H9 (cell line): ENCODE data around the gene DAD1. TPM values are rescaled to one million over a fixed set of nuclear protein-coding genes. Genes with fewer than 3 reads are reported as not detected.
"Not testable (repeated sequence)": the region's sequence is repeated elsewhere in the genome, so short reads cannot be mapped to it uniquely, and the experiment has no call there.

Source experiments
- DNase-seq: peaks from one replicate; pipeline ENCODE4 v3.0.0-alpha.2; 2017
- H2AFZ ChIP-seq: one replicate; pipeline ENCODE4 v1.6.1; 2013; ENCODE audit warnings: mild to moderate bottlenecking, low read length, control low read depth, moderate library complexity
- H2AK5ac ChIP-seq: 2 replicates; pipeline ENCODE4 v1.6.1; 2013; ENCODE audit warnings: low read length, control low read depth, mixed read lengths; ENCODE audit not compliant: insufficient read length
- H2BK120ac ChIP-seq: one replicate; pipeline ENCODE4 v1.6.1; 2013; ENCODE audit warnings: low read depth, mild to moderate bottlenecking, low read length, control low read depth, inconsistent platforms; ENCODE audit not compliant: poor library complexity, severe bottlenecking
- H2BK12ac ChIP-seq: 2 replicates; pipeline ENCODE4 v1.6.1; 2013; ENCODE audit warnings: low read length, control low read depth, mixed read lengths, low read depth; ENCODE audit not compliant: insufficient read length
- H2BK15ac ChIP-seq: 2 replicates; pipeline ENCODE4 v1.6.1; 2013; ENCODE audit warnings: low read depth, low read length, control low read depth
- H2BK20ac ChIP-seq: one replicate; pipeline ENCODE4 v1.6.1; 2013; ENCODE audit warnings: low read depth, mild to moderate bottlenecking, low read length, control low read depth, inconsistent platforms; ENCODE audit not compliant: poor library complexity, severe bottlenecking
- H2BK5ac ChIP-seq: 2 replicates; pipeline ENCODE4 v1.6.1; 2013; ENCODE audit warnings: low read length, control low read depth, mixed read lengths; ENCODE audit not compliant: insufficient read length
- H3K14ac ChIP-seq: 2 replicates; pipeline ENCODE4 v1.6.1; 2013; ENCODE audit warnings: low read length, control low read depth; ENCODE audit not compliant: insufficient read depth
- H3K18ac ChIP-seq: 2 replicates; pipeline ENCODE4 v1.6.1; 2013; ENCODE audit warnings: low read depth, mild to moderate bottlenecking, mixed read lengths, low read length, control low read depth; ENCODE audit not compliant: insufficient read length
- H3K23ac ChIP-seq: 2 replicates; pipeline ENCODE4 v1.6.1; 2013; ENCODE audit warnings: low read length, control low read depth, mixed read lengths, low read depth; ENCODE audit not compliant: insufficient read length
- H3K23me2 ChIP-seq: 2 replicates; pipeline ENCODE4 v1.6.1; 2013; ENCODE audit warnings: low read depth, mild to moderate bottlenecking, mixed read lengths, low read length, control low read depth; ENCODE audit not compliant: insufficient read length, poor library complexity, severe bottlenecking
- H3K27ac ChIP-seq: 2 replicates; pipeline ENCODE4 v1.5.1; 2013; ENCODE audit warnings: low read length, control low read depth, mixed read lengths, low read depth; ENCODE audit not compliant: insufficient read length
- H3K27me3 ChIP-seq: 2 replicates; pipeline ENCODE4 v1.6.1; 2013; ENCODE audit warnings: low read length, control low read depth, inconsistent platforms; ENCODE audit not compliant: insufficient read depth
- H3K4ac ChIP-seq: 2 replicates; pipeline ENCODE4 v1.6.1; 2013; ENCODE audit warnings: low read depth, mild to moderate bottlenecking, control low read depth, inconsistent platforms, low read length, moderate library complexity
- H3K4me1 ChIP-seq: 2 replicates; pipeline ENCODE4 v1.6.1; 2013; ENCODE audit warnings: low read length, control low read depth, inconsistent platforms; ENCODE audit not compliant: insufficient read depth
- H3K4me2 ChIP-seq: 2 replicates; pipeline ENCODE4 v1.6.1; 2013; ENCODE audit warnings: low read length, control low read depth, mixed read lengths; ENCODE audit not compliant: insufficient read length, insufficient read depth
- H3K56ac ChIP-seq: 2 replicates; pipeline ENCODE4 v1.6.1; 2013; ENCODE audit warnings: low read depth, mild to moderate bottlenecking, mixed read lengths, low read length, control low read depth; ENCODE audit not compliant: insufficient read length
- H3K79me1 ChIP-seq: 2 replicates; pipeline ENCODE4 v1.6.1; 2013; ENCODE audit warnings: low read depth, mild to moderate bottlenecking, moderate library complexity, low read length, control low read depth, inconsistent platforms; ENCODE audit not compliant: insufficient read depth, poor library complexity, severe bottlenecking
- H3K79me2 ChIP-seq: 2 replicates; pipeline ENCODE4 v1.6.1; 2013; ENCODE audit warnings: low read length, control low read depth, inconsistent platforms; ENCODE audit not compliant: insufficient read depth
- H3K9ac ChIP-seq: 2 replicates; pipeline ENCODE4 v1.6.1; 2013; ENCODE audit warnings: low read length, control low read depth, mixed read lengths; ENCODE audit not compliant: insufficient read length; ENCODE audit errors: extremely low read depth
- H3K9me3 ChIP-seq: one replicate; pipeline ENCODE4 v1.6.1; 2013; ENCODE audit warnings: low read depth, low read length, inconsistent platforms; ENCODE audit not compliant: control insufficient read depth
- H3T11ph ChIP-seq: one replicate; pipeline ENCODE4 v1.6.1; 2013; ENCODE audit warnings: mild to moderate bottlenecking, low read length, control low read depth, inconsistent platforms
- H4K20me1 ChIP-seq: one replicate; pipeline ENCODE4 v1.6.1; 2013; ENCODE audit not compliant: control insufficient read depth, insufficient read length, insufficient read depth
- H4K5ac ChIP-seq: 2 replicates; pipeline ENCODE4 v1.6.1; 2013; ENCODE audit warnings: low read depth, mild to moderate bottlenecking, mixed read lengths, low read length, control low read depth; ENCODE audit not compliant: insufficient read length
- H4K8ac ChIP-seq: replicated peaks from 2 replicates; pipeline ENCODE4 v1.6.1; 2013; ENCODE audit warnings: low read length, control low read depth, mixed read lengths, low read depth; ENCODE audit not compliant: insufficient read length
- H4K91ac ChIP-seq: 2 replicates; pipeline ENCODE4 v1.6.1; 2013; ENCODE audit warnings: low read depth, mild to moderate bottlenecking, moderate library complexity, mixed read lengths, low read length, control low read depth; ENCODE audit not compliant: insufficient read length
- H3K27ac Mint-ChIP-seq, 3 experiments: 2 replicates in 2 of 3; 3 replicates in 1 of 3; pipeline ENCODE4 v1.8.0; 2020 to 2021; ENCODE audit warnings: mixed read lengths in 3 of 3, mild to moderate bottlenecking in 1 of 3, moderate library complexity in 1 of 3
- H3K27me3 Mint-ChIP-seq: 2 replicates; pipeline ENCODE4 v1.8.0; 2021; ENCODE audit warnings: low read depth, mild to moderate bottlenecking, moderate library complexity, mixed read lengths
- H3K36me3 Mint-ChIP-seq, 3 experiments: 2 replicates in 2 of 3; 3 replicates in 1 of 3; pipeline ENCODE4 v1.8.0; 2020 to 2021; ENCODE audit warnings: low read depth in 3 of 3, mixed read lengths in 3 of 3; ENCODE audit not compliant: insufficient read depth in 1 of 3
- H3K4me1 Mint-ChIP-seq, 2 experiments: 2 replicates each; pipeline ENCODE4 v1.8.0; 2020; ENCODE audit warnings: mixed read lengths in 2 of 2
- H3K4me3 Mint-ChIP-seq, 2 experiments: 2 replicates in 1 of 2; 3 replicates in 1 of 2; pipeline ENCODE4 v1.8.0; 2020 to 2021; ENCODE audit warnings: mild to moderate bottlenecking in 2 of 2, mixed read lengths in 2 of 2, moderate library complexity in 1 of 2
- H3K9me3 Mint-ChIP-seq, 2 experiments: 2 replicates in 1 of 2; 3 replicates in 1 of 2; pipeline ENCODE4 v1.8.0; 2020; ENCODE audit warnings: mild to moderate bottlenecking in 2 of 2, mixed read lengths in 2 of 2, moderate library complexity in 1 of 2
- WGBS: extraction: QIAGEN DNeasy Blood & Tissue Kit; methylation state at CpG from one replicate; pipeline ENCODE4 v1.1.7; 2013; ENCODE audit warnings: missing lambda C conversion rate, low lambda C conversion rate, mixed read lengths; ENCODE audit not compliant: insufficient read length; ENCODE audit errors: extremely low coverage; 5-methylcytosine and 5-hydroxymethylcytosine counted together
- total RNA-seq: library from RNA; stranded (reverse); gene quantifications from 2 replicates; pipeline ENCODE4 v1.2.1, GENCODE V29; 2021
- TF ChIP-seq, protein P1 (sequence below): fragments of 200-600 bp; sonication (generic); conservative IDR thresholded peaks from 3 replicates; pipeline ENCODE4 v1.8.0; 2021; ENCODE audit warnings: antibody characterized with exemption, mild to moderate bottlenecking

DAD1 gene
- total RNA-seq, 1 experiment from 2014 or later, result 127 TPM

DNA sequence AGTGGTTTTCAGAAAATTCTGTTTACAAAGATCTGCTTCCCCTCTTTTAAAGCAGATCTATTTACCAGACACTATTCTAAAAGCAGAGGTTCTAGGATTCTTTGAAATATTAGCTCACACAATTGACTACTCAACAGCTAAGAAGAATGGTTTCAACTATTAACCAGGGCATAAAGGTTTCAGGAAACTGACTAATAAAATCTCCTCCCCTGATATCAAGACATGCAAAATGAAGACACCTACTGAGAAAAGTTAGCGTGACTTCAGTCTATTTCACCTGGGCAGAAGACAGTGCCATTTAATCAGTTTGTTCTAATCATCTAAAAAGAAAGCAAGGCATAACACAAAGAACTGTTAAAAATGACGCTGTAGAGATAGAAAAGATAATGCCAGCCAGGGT is 22.2 kb downstream of the DAD1 start:
- H2BK12ac ChIP-seq, result no peak overlapping the region
- H3K9me3 ChIP-seq, result no peaks in the 10 kb centered on the region
- Mint-ChIP-seq H3K27ac (no peak overlapping the region), H3K9me3 (no peaks in the 10 kb centered on the region), H3K4me1 (peaks cover 16 to 19% of the 10 kb centered on the region in 2 experiments), H3K4me3 (no peak overlapping the region), H3K36me3 (peaks cover 4 to 41% (median 30%) of the 10 kb centered on the region in 3 experiments; a peak in 6 of 7 replicates), H3K27me3 (no peaks in the 10 kb centered on the region)
- H3K23me2 ChIP-seq, result no peaks in the 10 kb centered on the region
- no peak overlapping the region for H4K8ac ChIP-seq
- no peak overlapping the region for H4K5ac ChIP-seq
- H3K79me2 ChIP-seq, result no peaks in the 10 kb centered on the region
- H2BK20ac ChIP-seq, result no peak overlapping the region
- WGBS, result no CpG with 5 or more reads among the region's 2 CpGs
- H2BK120ac ChIP-seq, result no peak overlapping the region
- no peak overlapping the region for H3K4me2 ChIP-seq
- no peak overlapping the region for H3K14ac ChIP-seq
- H3K27ac ChIP-seq, result no peak overlapping the region
- no peak overlapping the region for H2AFZ ChIP-seq
- H3K9ac ChIP-seq, result no peak overlapping the region
- H3K23ac ChIP-seq, result no peak overlapping the region
- H4K20me1 ChIP-seq, result no peaks in the 10 kb centered on the region
- no peaks in the 10 kb centered on the region for H3K27me3 ChIP-seq
- H4K91ac ChIP-seq, result no peak overlapping the region
- DNase-seq, result no peak
- no peaks in the 10 kb centered on the region for H3K4me1 ChIP-seq
- H3K4ac ChIP-seq, result no peak overlapping the region
- no peak overlapping the region for H2BK5ac ChIP-seq
- no peak overlapping the region for H2BK15ac ChIP-seq
- TF ChIP-seq, protein P1, sequence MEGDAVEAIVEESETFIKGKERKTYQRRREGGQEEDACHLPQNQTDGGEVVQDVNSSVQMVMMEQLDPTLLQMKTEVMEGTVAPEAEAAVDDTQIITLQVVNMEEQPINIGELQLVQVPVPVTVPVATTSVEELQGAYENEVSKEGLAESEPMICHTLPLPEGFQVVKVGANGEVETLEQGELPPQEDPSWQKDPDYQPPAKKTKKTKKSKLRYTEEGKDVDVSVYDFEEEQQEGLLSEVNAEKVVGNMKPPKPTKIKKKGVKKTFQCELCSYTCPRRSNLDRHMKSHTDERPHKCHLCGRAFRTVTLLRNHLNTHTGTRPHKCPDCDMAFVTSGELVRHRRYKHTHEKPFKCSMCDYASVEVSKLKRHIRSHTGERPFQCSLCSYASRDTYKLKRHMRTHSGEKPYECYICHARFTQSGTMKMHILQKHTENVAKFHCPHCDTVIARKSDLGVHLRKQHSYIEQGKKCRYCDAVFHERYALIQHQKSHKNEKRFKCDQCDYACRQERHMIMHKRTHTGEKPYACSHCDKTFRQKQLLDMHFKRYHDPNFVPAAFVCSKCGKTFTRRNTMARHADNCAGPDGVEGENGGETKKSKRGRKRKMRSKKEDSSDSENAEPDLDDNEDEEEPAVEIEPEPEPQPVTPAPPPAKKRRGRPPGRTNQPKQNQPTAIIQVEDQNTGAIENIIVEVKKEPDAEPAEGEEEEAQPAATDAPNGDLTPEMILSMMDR, result no peak
- H3T11ph ChIP-seq, result no peak overlapping the region
- no peak overlapping the region for H3K18ac ChIP-seq
- no peak overlapping the region for H2AK5ac ChIP-seq
- H3K79me1 ChIP-seq, result peaks cover 2% of the 10 kb centered on the region
- no peak overlapping the region for H3K56ac ChIP-seq

DNA sequence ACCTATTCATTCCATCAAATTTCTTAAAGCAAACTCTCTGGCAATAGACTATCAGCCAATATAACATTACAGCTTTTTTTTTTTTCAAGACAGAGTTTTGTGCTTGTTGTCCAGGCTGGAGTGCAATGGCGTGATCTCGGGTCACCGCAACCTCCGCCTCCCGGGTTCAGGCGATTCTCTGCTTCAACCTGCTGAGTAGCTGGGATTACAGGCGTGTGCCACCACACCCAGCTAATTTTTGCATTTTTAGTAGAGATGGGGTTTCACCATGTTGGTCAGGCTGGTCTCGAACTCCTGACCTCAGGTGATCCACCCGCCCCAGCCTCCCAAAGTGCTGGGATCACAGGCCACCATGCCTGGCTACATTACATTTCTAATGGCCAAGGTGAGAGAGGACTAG is 22.8 kb downstream of the DAD1 start:
- not testable (repeated sequence) for H2BK120ac ChIP-seq, H3K9ac ChIP-seq, H3K27me3 ChIP-seq, H3T11ph ChIP-seq, H3K14ac ChIP-seq, H3K27ac Mint-ChIP-seq, H2AK5ac ChIP-seq, H3K9me3 ChIP-seq, H2BK12ac ChIP-seq, H4K5ac ChIP-seq, H3K23ac ChIP-seq, H2BK5ac ChIP-seq, H3K4me1 ChIP-seq, H3K27me3 Mint-ChIP-seq, H3K18ac ChIP-seq, H4K20me1 ChIP-seq, H2AFZ ChIP-seq, H3K27ac ChIP-seq, DNase-seq, H3K4me3 Mint-ChIP-seq, H2BK20ac ChIP-seq, H3K56ac ChIP-seq, H3K79me2 ChIP-seq, H3K9me3 Mint-ChIP-seq, H3K79me1 ChIP-seq, H4K8ac ChIP-seq, H3K4me2 ChIP-seq, H3K23me2 ChIP-seq, H3K4ac ChIP-seq, H4K91ac ChIP-seq, H2BK15ac ChIP-seq
- no CpG with 5 or more reads among the region's 9 CpGs for WGBS
- peaks cover 4 to 41% (median 28%) of the 10 kb centered on the region in 3 experiments; a peak in 6 of 7 replicates for H3K36me3 Mint-ChIP-seq
- H3K4me1 Mint-ChIP-seq, result peaks cover 22 to 25% of the 10 kb centered on the region in 2 experiments
